Neuronal stem cell (in vitro differentiated cells): Measurements from ENCODE around the gene SERPINA6.
"Not testable (repeated sequence)": the region's sequence is repeated elsewhere in the genome, so short reads cannot be mapped to it uniquely, and the experiment has no call there.

ENCODE experiments used
- DNase-seq: peaks from one replicate; pipeline ENCODE4 v3.0.0-alpha.2; 2013; ENCODE audit warnings: low spot score
- H2AFZ ChIP-seq: one replicate; pipeline ENCODE4 v1.6.1; 2013; ENCODE audit warnings: mild to moderate bottlenecking, low read length, inconsistent platforms
- H2AK5ac ChIP-seq: 2 replicates; pipeline ENCODE4 v1.6.1; 2013; ENCODE audit warnings: low read depth, mild to moderate bottlenecking, inconsistent platforms, low read length, moderate library complexity, mixed read lengths
- H2BK120ac ChIP-seq: 2 replicates; pipeline ENCODE4 v1.6.1; 2013; ENCODE audit warnings: low read depth, mild to moderate bottlenecking, inconsistent platforms, low read length, moderate library complexity, mixed read lengths
- H2BK12ac ChIP-seq: one replicate; pipeline ENCODE4 v1.6.1; 2013; ENCODE audit warnings: low read length, inconsistent platforms
- H2BK15ac ChIP-seq: 2 replicates; pipeline ENCODE4 v1.6.1; 2013; ENCODE audit warnings: mild to moderate bottlenecking, low read length, inconsistent platforms, mixed read lengths
- H2BK5ac ChIP-seq: one replicate; pipeline ENCODE4 v1.6.1; 2013; ENCODE audit warnings: inconsistent platforms, mild to moderate bottlenecking, low read length, moderate library complexity
- H3K14ac ChIP-seq: one replicate; pipeline ENCODE4 v1.6.1; 2013; ENCODE audit warnings: low read length, inconsistent platforms
- H3K18ac ChIP-seq: 2 replicates; pipeline ENCODE4 v1.6.1; 2013; ENCODE audit warnings: low read length, inconsistent platforms
- H3K23ac ChIP-seq: 2 replicates; pipeline ENCODE4 v1.6.1; 2013; ENCODE audit warnings: low read depth, mild to moderate bottlenecking, mixed read lengths, low read length, inconsistent platforms; ENCODE audit not compliant: poor library complexity
- H3K27ac ChIP-seq: replicated peaks from 3 replicates; pipeline ENCODE4 v1.5.1; 2013; ENCODE audit warnings: low read length, inconsistent platforms
- H3K27me3 ChIP-seq, 3 experiments: 2 replicates each; pipeline ENCODE4 v1.6.1; 2013; ENCODE audit warnings: low read length in 3 of 3, mild to moderate bottlenecking in 2 of 3, inconsistent platforms in 1 of 3, low read depth in 1 of 3, mixed read lengths in 1 of 3, moderate library complexity in 1 of 3; ENCODE audit not compliant: control insufficient read depth in 3 of 3, insufficient read depth in 3 of 3
- H3K36me3 ChIP-seq, 2 donors: replicated peaks in 1 of 2; 2 replicates each; pipeline ENCODE4 v1.6.1; 2013; ENCODE audit warnings: low read length in 2 of 2; ENCODE audit not compliant: control insufficient read depth in 2 of 2, insufficient read depth in 2 of 2
- H3K4ac ChIP-seq: 2 replicates; pipeline ENCODE4 v1.6.1; 2013; ENCODE audit warnings: inconsistent platforms, mild to moderate bottlenecking, low read length, moderate library complexity
- H3K4me1 ChIP-seq, 2 donors: 1 replicate in 1 of 2; 2 replicates in 1 of 2; pipeline ENCODE4 v1.6.1; 2013; ENCODE audit warnings: low read length in 2 of 2, low read depth in 1 of 2; ENCODE audit not compliant: control insufficient read depth in 2 of 2, insufficient read depth in 1 of 2
- H3K4me2 ChIP-seq: one replicate; pipeline ENCODE4 v1.6.1; 2013; ENCODE audit warnings: mild to moderate bottlenecking, low read length, inconsistent platforms; ENCODE audit not compliant: insufficient read depth, poor library complexity, severe bottlenecking
- H3K4me3 ChIP-seq, 2 donors: 2 replicates each; pipeline ENCODE4 v1.5.1; 2013; ENCODE audit warnings: low read length in 2 of 2, mild to moderate bottlenecking in 2 of 2, inconsistent platforms in 1 of 2, moderate library complexity in 1 of 2
- H3K79me1 ChIP-seq: one replicate; pipeline ENCODE4 v1.6.1; 2013; ENCODE audit warnings: low read depth, mild to moderate bottlenecking, inconsistent platforms, low read length, moderate library complexity
- H3K9ac ChIP-seq: one replicate; pipeline ENCODE4 v1.6.1; 2013; ENCODE audit warnings: mild to moderate bottlenecking, low read depth, low read length, inconsistent platforms; ENCODE audit not compliant: poor library complexity
- H3K9me3 ChIP-seq, 2 donors: replicated peaks in 1 of 2; 2 replicates each; pipeline versions ENCODE3 to v1.6.1; 2013; ENCODE audit warnings: low read length in 2 of 2, mild to moderate bottlenecking in 2 of 2, inconsistent platforms in 1 of 2, low read depth in 1 of 2, mixed read lengths in 1 of 2, moderate library complexity in 1 of 2; ENCODE audit not compliant: control insufficient read depth in 2 of 2, insufficient read depth in 1 of 2
- H4K8ac ChIP-seq: one replicate; pipeline ENCODE4 v1.6.1; 2013; ENCODE audit warnings: low read depth, mild to moderate bottlenecking, inconsistent platforms, low read length, moderate library complexity
- H4K91ac ChIP-seq: one replicate; pipeline ENCODE4 v1.6.1; 2013; ENCODE audit warnings: low read length, low read depth, mild to moderate bottlenecking, inconsistent platforms; ENCODE audit not compliant: poor library complexity
- WGBS, 2 donors: extraction: QIAGEN DNeasy Blood & Tissue Kit; methylation state at CpG; one replicate each; pipeline ENCODE4 v1.1.7; 2013; ENCODE audit warnings: missing lambda C conversion rate in 2 of 2, mixed read lengths in 1 of 2; ENCODE audit not compliant: insufficient read length in 2 of 2, insufficient replicate concordance in 1 of 2; ENCODE audit errors: extremely low coverage in 2 of 2; 5-methylcytosine and 5-hydroxymethylcytosine counted together

The SERPINA6 gene

GRCh38 chr14:94296181-94296545, 27.0 kb downstream of the SERPINA6 start:
- H2AK5ac ChIP-seq, H3K4me1 ChIP-seq: not testable (repeated sequence)
- no CpG with 5 or more reads among the region's 4 CpGs for WGBS, 2 donors

GRCh38 chr14:94295360-94296180, 27.6 kb downstream of the SERPINA6 start:
- Histone ChIP-seq H3K79me1 (no peaks in the 10 kb centered on the region), H2AK5ac (no peak overlapping the region), H3K4me2 (no peak overlapping the region), H2BK12ac (no peak overlapping the region), H2BK120ac (no peak overlapping the region), H3K18ac (no peak overlapping the region), H2BK5ac (no peak overlapping the region), H3K23ac (no peak overlapping the region), H4K8ac (no peak overlapping the region), H4K91ac (no peak overlapping the region), H2BK15ac (no peak overlapping the region), H3K9me3 (no peaks in the 10 kb centered on the region), H3K4me3 (no peak overlapping the region), H3K27ac (no peak overlapping the region), H3K4ac (no peak overlapping the region), H3K4me1 (no peaks in the 10 kb centered on the region), H3K14ac (no peak overlapping the region), H3K36me3 (no peaks in the 10 kb centered on the region), H3K9ac (no peak overlapping the region), H3K27me3 (no peaks in the 10 kb centered on the region), H2AFZ (no peak overlapping the region)
- no peak for DNase-seq
- WGBS, 2 donors, result no CpG with 5 or more reads among the region's 9 CpGs

More at GRCh38 chr14:94296181-94296545, 27.0 kb downstream of the SERPINA6 start:
- H3K4me3 ChIP-seq, H3K79me1 ChIP-seq, H3K4ac ChIP-seq, H2BK12ac ChIP-seq, H3K27me3 ChIP-seq, H3K23ac ChIP-seq, H2BK5ac ChIP-seq, H3K18ac ChIP-seq, H3K9me3 ChIP-seq, H2BK15ac ChIP-seq, H4K91ac ChIP-seq, H3K9ac ChIP-seq, DNase-seq, H3K4me2 ChIP-seq, H2BK120ac ChIP-seq, H3K27ac ChIP-seq, H3K36me3 ChIP-seq, H3K14ac ChIP-seq, H2AFZ ChIP-seq, H4K8ac ChIP-seq: not testable (repeated sequence)

- no peaks in the 10 kb centered on the region for H3K27me3 ChIP-seq
- H3K79me1 ChIP-seq, result no peaks in the 10 kb centered on the region
- H3K4ac ChIP-seq, result no peak overlapping the region
- H3K27ac ChIP-seq, result no peak overlapping the region
- no peak overlapping the region for H2BK5ac ChIP-seq
- no peak for DNase-seq
- H2BK12ac ChIP-seq, result no peak overlapping the region
- H3K14ac ChIP-seq, result no peak overlapping the region
- H3K9ac ChIP-seq, result no peak overlapping the region
- no peak overlapping the region for H3K18ac ChIP-seq
- H4K91ac ChIP-seq, result no peak overlapping the region
- H2AK5ac ChIP-seq, result no peak overlapping the region
- H4K8ac ChIP-seq, result no peak overlapping the region
- H2BK120ac ChIP-seq, result no peak overlapping the region
- no peak overlapping the region for H2AFZ ChIP-seq
- H3K23ac ChIP-seq, result no peak overlapping the region
- peaks cover 0 to 3% of the 10 kb centered on the region in 2 donors for H3K4me1 ChIP-seq
- no CpG with 5 or more reads among the region's 3 CpGs for WGBS, 2 donors
- no peak overlapping the region for H3K4me3 ChIP-seq
- H3K36me3 ChIP-seq, result no peaks in the 10 kb centered on the region
- no peak overlapping the region for H3K4me2 ChIP-seq
- H2BK15ac ChIP-seq, result no peak overlapping the region
- no peaks in the 10 kb centered on the region for H3K9me3 ChIP-seq
Measured at GRCh38 chr14:94293578-94293924, 29.6 kb downstream of the SERPINA6 start.

- no peak within 1 kb of the TSS for H4K91ac ChIP-seq
- no peak within 1 kb of the TSS for H2AFZ ChIP-seq
- peaks cover 0 to 5% of the 10 kb centered on the region in 2 donors for H3K4me1 ChIP-seq
- H3K18ac ChIP-seq, result no peak within 1 kb of the TSS
- H2BK12ac ChIP-seq, result no peak within 1 kb of the TSS
- no peak within 1 kb of the TSS for H3K14ac ChIP-seq
- peaks cover 0 to 3% of the 10 kb centered on the region in 2 donors for H3K9me3 ChIP-seq
- H3K4ac ChIP-seq, result no peak within 1 kb of the TSS
- no peak within 1 kb of the TSS for H3K4me3 ChIP-seq
- no peaks in the 10 kb centered on the region for H3K36me3 ChIP-seq
- H3K23ac ChIP-seq, result no peak within 1 kb of the TSS
- no peak within 1 kb of the TSS for H2BK5ac ChIP-seq
- H3K79me1 ChIP-seq, result no peaks in the 10 kb centered on the region
- H3K9ac ChIP-seq, result no peak within 1 kb of the TSS
- no peaks in the 10 kb centered on the region for H3K27me3 ChIP-seq
- no peak within 1 kb of the TSS for H4K8ac ChIP-seq
- no peak within 1 kb of the TSS for H2BK120ac ChIP-seq
- H3K4me2 ChIP-seq, result no peak within 1 kb of the TSS
- no peak within 1 kb of the TSS for H2AK5ac ChIP-seq
- H2BK15ac ChIP-seq, result no peak within 1 kb of the TSS
- WGBS, 2 donors, result no CpG with 5 or more reads among the region's 10 CpGs
- no peak within 1 kb of the TSS for H3K27ac ChIP-seq
- DNase-seq, result no peak
Measured at GRCh38 chr14:94292872-94293577, 30.1 kb downstream of the SERPINA6 start, which contains the start of gene SERPINA10. SERPINA10 (minus strand) TSS chr14:94293268; CDS start chr14:94290593, 2,675 bp downstream.
